GM13977 (cell line): ENCODE measurements around the gene DOCK3.

Source experiments
- DNase-seq: peaks from one replicate; pipeline ENCODE4 v3.0.0; 2012; ENCODE audit warnings: low spot score
- CTCF ChIP-seq: IDR thresholded peaks from 2 replicates; pipeline ENCODE4 v1.5.1; 2012; ENCODE audit warnings: mild to moderate bottlenecking, control low read depth; ENCODE audit not compliant: insufficient read depth; ENCODE audit errors: extremely low read depth, missing control alignments
- in situ Hi-C: fragments of 300-500 bp; cut with MboI; formaldehyde crosslinking; loops from one replicate; pipeline ENCODE4 v1.12.0; 2022; ENCODE audit warnings: low sequenced_read_pairs, low pct_unique_long_range_greater_than_20kb, mixed read lengths, inconsistent platforms; ENCODE audit not compliant: unreplicated experiment

Gene DOCK3

GRCh38 chr3:51328206-51328605 lies 653.5 kb downstream of the DOCK3 start:
- DNase-seq, result no peak
- TF ChIP-seq CTCF, result no peak
- in situ Hi-C loops, result no loop called here

- TF ChIP-seq CTCF, result no peak
- in situ Hi-C loops, result no loop called here
These were observed 655.3 kb downstream of the DOCK3 start for GRCh38 chr3:51330046-51330445.

GRCh38 chr3:51332156-51332555 lies 657.4 kb downstream of the DOCK3 start:
- in situ Hi-C loops, result no loop called here
- no peak for DNase-seq
- no peak for TF ChIP-seq CTCF

More at GRCh38 chr3:51330046-51330445, 655.3 kb downstream of the DOCK3 start:
- no peak for DNase-seq

GRCh38 chr3:51333021-51333420 lies 658.3 kb downstream of the DOCK3 start:
- in situ Hi-C loops, result no loop called here
- DNase-seq, result no peak
- no peak for TF ChIP-seq CTCF

- in situ Hi-C loops, result no loop called here
- TF ChIP-seq CTCF, result no peak
- DNase-seq, result no peak
These were observed 661.5 kb downstream of the DOCK3 start for GRCh38 chr3:51336261-51336660.

- DNase-seq, result no peak
- in situ Hi-C loops, result no loop called here
- no peak for TF ChIP-seq CTCF
These were observed 662.9 kb downstream of the DOCK3 start for GRCh38 chr3:51337666-51338065.

- TF ChIP-seq CTCF, result no peak
- DNase-seq, result no peak
- in situ Hi-C loops, result no loop called here
These were observed 663.9 kb downstream of the DOCK3 start for GRCh38 chr3:51338632-51339031.
